ENCODE measurements around the gene HELT. TPM values are rescaled to one million over a fixed set of nuclear protein-coding genes. Genes with fewer than 3 reads are reported as not detected.

The HELT gene
- total and polyA plus RNA-seq, 10 of the 15 experiments (the other 5 are each of a cell fraction or from before 2014, with no cell fraction given): not detected

DNA sequence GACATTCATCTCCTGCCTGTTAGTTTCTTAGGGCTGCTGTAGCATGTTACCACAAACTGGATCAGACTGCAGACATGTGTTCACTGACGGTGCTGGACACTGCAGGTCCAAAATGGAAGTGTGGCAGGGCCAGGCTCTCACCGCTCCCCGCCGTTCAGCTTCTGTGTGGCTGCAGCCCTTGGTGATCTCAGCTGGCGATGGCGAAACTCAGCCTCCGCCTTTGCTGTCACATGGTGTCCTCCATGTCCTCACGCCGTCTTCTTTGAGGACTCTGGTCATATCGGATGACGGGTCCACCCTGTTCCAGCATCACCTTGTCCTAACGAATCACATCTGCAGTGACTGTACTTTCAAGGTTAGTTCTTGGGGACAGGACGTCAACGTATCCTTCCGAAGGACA lies 25.9 kb upstream of the HELT start:
- DNase-seq (ENCODE audit: low read depth, low spot score) (no peak), FAIRE-seq (no peak), ATAC-seq (no peak)
- no peak overlapping the region for H3K4me2 ChIP-seq (ENCODE audit: control insufficient read depth, insufficient read depth)
- no peaks in the 10 kb centered on the region for H3K79me2 ChIP-seq (ENCODE audit: control insufficient read depth, insufficient read depth, low read length)
- no peak overlapping the region for H2AFZ ChIP-seq (ENCODE audit: control insufficient read depth, low read depth, low read length)
- no peak overlapping the region for H3K4me3 ChIP-seq
- CTCF ChIA-PET: no interaction called here
- no peaks in the 10 kb centered on the region for H3K9me3 ChIP-seq (replicated peaks; ENCODE audit: control insufficient read depth, insufficient read depth, low read length)
- no peaks in the 10 kb centered on the region for H3K36me3 ChIP-seq (ENCODE audit: control insufficient read depth in 2 of 2, insufficient read depth in 2 of 2, low read length in 1 of 2)
- no peaks in the 10 kb centered on the region for H3K4me1 ChIP-seq (ENCODE audit: control insufficient read depth, insufficient read depth, low read length)
- H4K20me1 ChIP-seq (ENCODE audit: control insufficient read depth, insufficient read depth): no peaks in the 10 kb centered on the region
- RAD21 ChIA-PET (ENCODE audit: unreplicated experiment): no interaction called here
- WGBS (ENCODE audit: insufficient coverage, insufficient replicate concordance, low lambda C conversion rate, missing lambda C conversion rate): 68% methylated on average over 15 of the region's 15 CpGs
- no peak overlapping the region for H3K9ac ChIP-seq (ENCODE audit: control insufficient read depth, insufficient read depth, low read length)
- H3K27me3 ChIP-seq (replicated peaks in 1 of 2; ENCODE audit: control insufficient read depth in 2 of 2, insufficient read depth in 2 of 2, low read length in 1 of 2): peaks cover 1 to 4% of the 10 kb centered on the region in 2 experiments; a peak in 3 of 4 replicates
- SMC1A ChIA-PET (ENCODE audit: uncharacterized antibody, unreplicated experiment): no interaction called here
- in situ Hi-C loops (cut with MboI) (loop anchor here (10.0 kb wide), 1 partner anchor 62 kb away; no protein-coding TSS in a partner anchor), intact Hi-C loops (cut with micrococcal nuclease; ENCODE audit: unreplicated experiment) (no loop called here)
- POLR2A ChIA-PET: no interaction called here
- no TSS peak for BruUV-seq (replicated peaks)
- H3K27ac ChIP-seq (ENCODE audit: control insufficient read depth, insufficient read depth): no peak overlapping the region
- no peak for TF ChIP-seq GATAD2B (conservative IDR thresholded peaks at IDR 0.05; ENCODE audit: low read depth)
- TF ChIP-seq POLR2AphosphoS5 (IDR thresholded peaks at IDR 0.05; ENCODE audit: low read length): no peak
- TF ChIP-seq CHD4 (IDR thresholded peaks at IDR 0.05): no peak
- no peak for TF ChIP-seq KDM1A (IDR thresholded peaks at IDR 0.05; ENCODE audit: borderline replicate concordance)
- TF ChIP-seq, protein P1, sequence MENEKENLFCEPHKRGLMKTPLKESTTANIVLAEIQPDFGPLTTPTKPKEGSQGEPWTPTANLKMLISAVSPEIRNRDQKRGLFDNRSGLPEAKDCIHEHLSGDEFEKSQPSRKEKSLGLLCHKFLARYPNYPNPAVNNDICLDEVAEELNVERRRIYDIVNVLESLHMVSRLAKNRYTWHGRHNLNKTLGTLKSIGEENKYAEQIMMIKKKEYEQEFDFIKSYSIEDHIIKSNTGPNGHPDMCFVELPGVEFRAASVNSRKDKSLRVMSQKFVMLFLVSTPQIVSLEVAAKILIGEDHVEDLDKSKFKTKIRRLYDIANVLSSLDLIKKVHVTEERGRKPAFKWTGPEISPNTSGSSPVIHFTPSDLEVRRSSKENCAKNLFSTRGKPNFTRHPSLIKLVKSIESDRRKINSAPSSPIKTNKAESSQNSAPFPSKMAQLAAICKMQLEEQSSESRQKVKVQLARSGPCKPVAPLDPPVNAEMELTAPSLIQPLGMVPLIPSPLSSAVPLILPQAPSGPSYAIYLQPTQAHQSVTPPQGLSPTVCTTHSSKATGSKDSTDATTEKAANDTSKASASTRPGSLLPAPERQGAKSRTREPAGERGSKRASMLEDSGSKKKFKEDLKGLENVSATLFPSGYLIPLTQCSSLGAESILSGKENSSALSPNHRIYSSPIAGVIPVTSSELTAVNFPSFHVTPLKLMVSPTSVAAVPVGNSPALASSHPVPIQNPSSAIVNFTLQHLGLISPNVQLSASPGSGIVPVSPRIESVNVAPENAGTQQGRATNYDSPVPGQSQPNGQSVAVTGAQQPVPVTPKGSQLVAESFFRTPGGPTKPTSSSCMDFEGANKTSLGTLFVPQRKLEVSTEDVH (IDR thresholded peaks at IDR 0.05; ENCODE audit: low read depth, partially characterized antibody): no peak
- TF ChIP-seq ATF7 (IDR thresholded peaks at IDR 0.05; ENCODE audit: low read depth): no peak
- no peak for TF ChIP-seq ETV6 (conservative IDR thresholded peaks at IDR 0.05 in 1 of 2, IDR thresholded peaks at IDR 0.05 in 1 of 2; ENCODE audit: borderline replicate concordance in 1 of 2, low read depth in 1 of 2)
- TF ChIP-seq YY1 (IDR thresholded peaks at IDR 0.05; ENCODE audit: low read depth, low read length): no peak
- no peak for TF ChIP-seq FOXK2 (IDR thresholded peaks at IDR 0.05)
- no peak for TF ChIP-seq LARP7 (IDR thresholded peaks at IDR 0.05)
- TF ChIP-seq IKZF2 (IDR thresholded peaks at IDR 0.05): no peak
- TF ChIP-seq, protein P2, sequence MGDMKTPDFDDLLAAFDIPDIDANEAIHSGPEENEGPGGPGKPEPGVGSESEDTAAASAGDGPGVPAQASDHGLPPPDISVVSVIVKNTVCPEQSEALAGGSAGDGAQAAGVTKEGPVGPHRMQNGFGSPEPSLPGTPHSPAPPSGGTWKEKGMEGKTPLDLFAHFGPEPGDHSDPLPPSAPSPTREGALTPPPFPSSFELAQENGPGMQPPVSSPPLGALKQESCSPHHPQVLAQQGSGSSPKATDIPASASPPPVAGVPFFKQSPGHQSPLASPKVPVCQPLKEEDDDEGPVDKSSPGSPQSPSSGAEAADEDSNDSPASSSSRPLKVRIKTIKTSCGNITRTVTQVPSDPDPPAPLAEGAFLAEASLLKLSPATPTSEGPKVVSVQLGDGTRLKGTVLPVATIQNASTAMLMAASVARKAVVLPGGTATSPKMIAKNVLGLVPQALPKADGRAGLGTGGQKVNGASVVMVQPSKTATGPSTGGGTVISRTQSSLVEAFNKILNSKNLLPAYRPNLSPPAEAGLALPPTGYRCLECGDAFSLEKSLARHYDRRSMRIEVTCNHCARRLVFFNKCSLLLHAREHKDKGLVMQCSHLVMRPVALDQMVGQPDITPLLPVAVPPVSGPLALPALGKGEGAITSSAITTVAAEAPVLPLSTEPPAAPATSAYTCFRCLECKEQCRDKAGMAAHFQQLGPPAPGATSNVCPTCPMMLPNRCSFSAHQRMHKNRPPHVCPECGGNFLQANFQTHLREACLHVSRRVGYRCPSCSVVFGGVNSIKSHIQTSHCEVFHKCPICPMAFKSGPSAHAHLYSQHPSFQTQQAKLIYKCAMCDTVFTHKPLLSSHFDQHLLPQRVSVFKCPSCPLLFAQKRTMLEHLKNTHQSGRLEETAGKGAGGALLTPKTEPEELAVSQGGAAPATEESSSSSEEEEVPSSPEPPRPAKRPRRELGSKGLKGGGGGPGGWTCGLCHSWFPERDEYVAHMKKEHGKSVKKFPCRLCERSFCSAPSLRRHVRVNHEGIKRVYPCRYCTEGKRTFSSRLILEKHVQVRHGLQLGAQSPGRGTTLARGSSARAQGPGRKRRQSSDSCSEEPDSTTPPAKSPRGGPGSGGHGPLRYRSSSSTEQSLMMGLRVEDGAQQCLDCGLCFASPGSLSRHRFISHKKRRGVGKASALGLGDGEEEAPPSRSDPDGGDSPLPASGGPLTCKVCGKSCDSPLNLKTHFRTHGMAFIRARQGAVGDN (IDR thresholded peaks at IDR 0.05): no peak
- TF ChIP-seq, protein P3, sequence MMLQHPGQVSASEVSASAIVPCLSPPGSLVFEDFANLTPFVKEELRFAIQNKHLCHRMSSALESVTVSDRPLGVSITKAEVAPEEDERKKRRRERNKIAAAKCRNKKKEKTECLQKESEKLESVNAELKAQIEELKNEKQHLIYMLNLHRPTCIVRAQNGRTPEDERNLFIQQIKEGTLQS (IDR thresholded peaks at IDR 0.05; ENCODE audit: borderline replicate concordance, extremely low read depth, low read depth, low read length): no peak

All from GM12878 (cell line).